Upper lobe of right lung (tissue), 1 donor: ENCODE results near the gene CCL17. TPM values are rescaled to one million over a fixed set of nuclear protein-coding genes. Genes with fewer than 3 reads are reported as not detected.
A peak's percentile ranks its signal among the peaks of the same experiment; 100 is the strongest.

Experiments used
- ATAC-seq: fragments of 200-7000 bp; cut with Tn5 transposase; one replicate; pipeline ENCODE4 v1.9.1; 2020; ENCODE audit warnings: mild to moderate bottlenecking, moderate library complexity
- DNase-seq: peaks from one replicate; pipeline ENCODE4 v3.0.0-alpha.2; 2020
- H3K27ac ChIP-seq: fragments of 200-600 bp; one replicate; pipeline ENCODE4 v1.8.0; 2022
- H3K27me3 ChIP-seq: fragments of 200-600 bp; one replicate; pipeline ENCODE4 v1.8.0; 2022; ENCODE audit warnings: mild to moderate bottlenecking
- H3K36me3 ChIP-seq: fragments of 200-600 bp; one replicate; pipeline ENCODE4 v1.8.0; 2022
- H3K4me1 ChIP-seq: fragments of 200-600 bp; one replicate; pipeline ENCODE4 v1.8.0; 2022
- H3K4me3 ChIP-seq: fragments of 200-600 bp; one replicate; pipeline ENCODE4 v1.8.0; 2022; ENCODE audit warnings: mild to moderate bottlenecking
- H3K9me3 ChIP-seq: fragments of 200-600 bp; one replicate; pipeline ENCODE4 v1.8.0; 2022
- CTCF ChIP-seq: fragments of 200-600 bp; IDR thresholded peaks from one replicate; pipeline ENCODE4 v1.8.0; 2022; ENCODE audit warnings: antibody characterized with exemption
- intact Hi-C: fragments of 100-400 bp; cut with DNase I; formaldehyde crosslinking; loops from one replicate; pipeline ENCODE4 v1.11.0; 2022
- total RNA-seq: library from RNA; stranded (reverse); fragmentation: NEBNext Ultra II Directional; extraction: Animal tissue kit (Norgen Biotek cat#: 25700); gene quantifications from one replicate; pipeline ENCODE4 v1.2.1, GENCODE V29; 2021
- donor health status: DM: no; HTN: yes; CAD: no; lungs with severe emphysema.

The CCL17 gene
- total RNA-seq, 1 donor from 2014 or later = 15.5 TPM

- intact Hi-C loops = no loop called here
- ATAC-seq (no peak), DNase-seq (no peak)
- Histone ChIP-seq H3K36me3 (no peaks in the 10 kb centered on the region), H3K4me3 (no peak overlapping the region), H3K27ac (no peak overlapping the region), H3K4me1 (peaks cover 27% of the 10 kb centered on the region), H3K9me3 (no peaks in the 10 kb centered on the region), H3K27me3 (no peaks in the 10 kb centered on the region)
- TF ChIP-seq CTCF = no peak
These were observed 22.6 kb upstream of the CCL17 start for GRCh38 chr16:57381791-57382534.

GRCh38 chr16:57382535-57383275 lies 21.9 kb upstream of the CCL17 start:
- intact Hi-C loops = no loop called here
- no peaks in the 10 kb centered on the region for H3K9me3 ChIP-seq
- peaks cover 24% of the 10 kb centered on the region for H3K4me1 ChIP-seq
- no peak overlapping the region for H3K27ac ChIP-seq
- H3K27me3 ChIP-seq = no peaks in the 10 kb centered on the region
- H3K36me3 ChIP-seq = no peaks in the 10 kb centered on the region
- ATAC-seq (no peak), DNase-seq (no peak)
- TF ChIP-seq CTCF = no peak
- H3K4me3 ChIP-seq = no peak overlapping the region

GRCh38 chr16:57383276-57384247 lies 21.0 kb upstream of the CCL17 start:
- H3K36me3 ChIP-seq = no peaks in the 10 kb centered on the region
- ATAC-seq (no peak), DNase-seq (no peak)
- H3K27ac ChIP-seq = no peak overlapping the region
- no peaks in the 10 kb centered on the region for H3K9me3 ChIP-seq
- peaks cover 30% of the 10 kb centered on the region for H3K4me1 ChIP-seq
- TF ChIP-seq CTCF = no peak
- H3K4me3 ChIP-seq = no peak overlapping the region
- intact Hi-C loops = no loop called here
- H3K27me3 ChIP-seq = no peaks in the 10 kb centered on the region

- DNase-seq (no peak), ATAC-seq (peak; percentile 48)
- intact Hi-C loops = no loop called here
- Histone ChIP-seq H3K4me1 (peaks cover 30% of the 10 kb centered on the region), H3K27ac (no peak overlapping the region), H3K27me3 (no peaks in the 10 kb centered on the region), H3K9me3 (no peaks in the 10 kb centered on the region), H3K4me3 (no peak overlapping the region), H3K36me3 (no peaks in the 10 kb centered on the region)
- TF ChIP-seq CTCF = no peak
These were observed 20.1 kb upstream of the CCL17 start for GRCh38 chr16:57384248-57385070.

GRCh38 chr16:57385083-57385482 lies 19.5 kb upstream of the CCL17 start:
- intact Hi-C loops = no loop called here
- H3K27ac ChIP-seq = no peak overlapping the region

More at GRCh38 chr16:57385083-57385482, 19.5 kb upstream of the CCL17 start:
- H3K4me1 ChIP-seq = peaks cover 30% of the 10 kb centered on the region
- no peaks in the 10 kb centered on the region for H3K36me3 ChIP-seq
- H3K4me3 ChIP-seq = no peak overlapping the region
- no peaks in the 10 kb centered on the region for H3K9me3 ChIP-seq
- no peak for DNase-seq
- H3K27me3 ChIP-seq = no peaks in the 10 kb centered on the region
- no peak for ATAC-seq
- TF ChIP-seq CTCF = no peak
